Measurements from ENCODE around the gene MPHOSPH9.

DNA sequence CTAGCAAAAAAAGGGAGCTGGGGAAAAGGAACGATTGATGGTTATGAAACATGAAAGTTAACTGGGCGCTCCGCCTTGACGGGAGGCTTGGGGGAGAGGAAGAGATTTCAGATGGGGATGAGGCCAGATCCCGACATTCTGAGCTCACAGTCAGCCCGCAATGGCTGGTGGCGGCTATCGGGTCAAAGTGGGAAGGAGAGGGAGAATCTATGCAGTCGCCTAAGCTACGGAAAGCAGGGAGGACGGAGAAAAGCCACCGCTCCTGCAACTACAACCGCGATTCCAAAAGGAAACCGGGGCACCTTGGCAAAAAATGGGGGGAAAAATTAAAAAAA, 502 bp downstream of the MPHOSPH9 start:
- no peak for TF ChIP-seq POLR2A (IDR thresholded peaks at IDR 0.05)
- TF ChIP-seq, protein P1, sequence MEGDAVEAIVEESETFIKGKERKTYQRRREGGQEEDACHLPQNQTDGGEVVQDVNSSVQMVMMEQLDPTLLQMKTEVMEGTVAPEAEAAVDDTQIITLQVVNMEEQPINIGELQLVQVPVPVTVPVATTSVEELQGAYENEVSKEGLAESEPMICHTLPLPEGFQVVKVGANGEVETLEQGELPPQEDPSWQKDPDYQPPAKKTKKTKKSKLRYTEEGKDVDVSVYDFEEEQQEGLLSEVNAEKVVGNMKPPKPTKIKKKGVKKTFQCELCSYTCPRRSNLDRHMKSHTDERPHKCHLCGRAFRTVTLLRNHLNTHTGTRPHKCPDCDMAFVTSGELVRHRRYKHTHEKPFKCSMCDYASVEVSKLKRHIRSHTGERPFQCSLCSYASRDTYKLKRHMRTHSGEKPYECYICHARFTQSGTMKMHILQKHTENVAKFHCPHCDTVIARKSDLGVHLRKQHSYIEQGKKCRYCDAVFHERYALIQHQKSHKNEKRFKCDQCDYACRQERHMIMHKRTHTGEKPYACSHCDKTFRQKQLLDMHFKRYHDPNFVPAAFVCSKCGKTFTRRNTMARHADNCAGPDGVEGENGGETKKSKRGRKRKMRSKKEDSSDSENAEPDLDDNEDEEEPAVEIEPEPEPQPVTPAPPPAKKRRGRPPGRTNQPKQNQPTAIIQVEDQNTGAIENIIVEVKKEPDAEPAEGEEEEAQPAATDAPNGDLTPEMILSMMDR (IDR thresholded peaks at IDR 0.05), result no peak

Data from lower leg skin (tissue), 3 donors.